SK-N-SH (cell line): ENCODE data around the gene RSKR. TPM values are rescaled to one million over a fixed set of nuclear protein-coding genes. Genes with fewer than 3 reads are reported as not detected.

ENCODE experiments used
- CTCF ChIA-PET: fragments of 300-600, 350-600 bp; formaldehyde crosslinking; extraction: SDS; loops from one replicate; lab custom pipeline; 2021; lab: Yijun Ruan, JAX
- POLR2A ChIA-PET: fragments of 350-600 bp; sonication (Branson Sonifier 250); formaldehyde crosslinking; extraction: SDS; loops from one replicate; lab custom pipeline; 2020; ENCODE audit warnings: antibody characterized with exemption, inconsistent platforms; lab: Yijun Ruan, JAX
- DNase-seq: peaks from one replicate; pipeline ENCODE4 v3.0.0; 2012
- H2AFZ ChIP-seq: fragments of 200-600 bp; sonication (generic); 2 replicates; pipeline ENCODE4 v1.8.1; 2016; ENCODE audit warnings: antibody characterized with exemption, mild to moderate bottlenecking, low read depth
- H3F3A ChIP-seq: fragments of 200-600 bp; sonication (generic); replicated peaks from 2 replicates; pipeline ENCODE3; 2016; ENCODE audit warnings: antibody characterized with exemption, mild to moderate bottlenecking; ENCODE audit not compliant: insufficient read depth
- H3K27ac ChIP-seq, 2 experiments: fragments of 200-500 bp in 1 of 2; fragments of 200-600 bp in 1 of 2; sonication (Bioruptor generic) in 1 of 2; sonication (generic), shearing (Covaris generic) in 1 of 2; 2 replicates each; pipeline versions ENCODE4 v1.5.1 to v1.6.1; 2014 to 2016; ENCODE audit warnings: low read depth in 2 of 2, inconsistent platforms in 1 of 2, low read length in 1 of 2, mild to moderate bottlenecking in 1 of 2, mixed read lengths in 1 of 2
- H3K27me3 ChIP-seq: fragments of 200-600 bp; sonication (generic), shearing (Covaris generic); 2 replicates; pipeline ENCODE4 v1.6.1; 2016; ENCODE audit warnings: mixed run types; ENCODE audit not compliant: insufficient read depth
- H3K36me3 ChIP-seq, 2 experiments: fragments of 200-500 bp in 1 of 2; fragments of 200-600 bp in 1 of 2; sonication (Bioruptor generic) in 1 of 2; sonication (generic) in 1 of 2; replicated peaks in 1 of 2; 2 replicates each; pipeline versions ENCODE3 to v1.5.1; 2014 to 2016; ENCODE audit warnings: low read length in 1 of 2, mild to moderate bottlenecking in 1 of 2; ENCODE audit not compliant: insufficient read depth in 2 of 2, control insufficient read depth in 1 of 2
- H3K4me1 ChIP-seq, 2 experiments: fragments of 200-500 bp in 1 of 2; fragments of 200-600 bp in 1 of 2; sonication (Bioruptor generic) in 1 of 2; sonication (generic), shearing (Covaris generic) in 1 of 2; 2 replicates each; pipeline versions ENCODE4 v1.5.1 to v1.6.1; 2014 to 2016; ENCODE audit warnings: low read depth in 1 of 2, low read length in 1 of 2, mixed run types in 1 of 2; ENCODE audit not compliant: insufficient read depth in 2 of 2, control insufficient read depth in 1 of 2
- H3K4me2 ChIP-seq: fragments of 200-600 bp; sonication (generic), shearing (Covaris generic); 2 replicates; pipeline ENCODE4 v1.6.1; 2017; ENCODE audit warnings: mixed run types
- H3K4me3 ChIP-seq, 2 experiments: fragments of 200-500 bp in 1 of 2; fragments of 200-600 bp in 1 of 2; sonication (Bioruptor generic) in 1 of 2; sonication (generic), shearing (Covaris generic) in 1 of 2; 2 replicates each; pipeline versions ENCODE4 v1.5.1 to v1.8.1; 2014 to 2016; ENCODE audit warnings: low read depth in 2 of 2, inconsistent platforms in 1 of 2, low read length in 1 of 2, mild to moderate bottlenecking in 1 of 2, mixed read lengths in 1 of 2, moderate library complexity in 1 of 2
- H3K79me2 ChIP-seq: fragments of 200-600 bp; sonication (generic); 2 replicates; pipeline ENCODE4 v1.8.1; 2017; ENCODE audit warnings: mild to moderate bottlenecking; ENCODE audit not compliant: insufficient read depth
- H3K9ac ChIP-seq: fragments of 200-600 bp; sonication (generic); 2 replicates; pipeline ENCODE4 v1.6.1; 2017; ENCODE audit warnings: mixed run types
- H3K9me2 ChIP-seq: fragments of 200-600 bp; sonication (generic); 2 replicates; pipeline ENCODE4 v1.6.1; 2017; ENCODE audit warnings: mixed run types
- H3K9me3 ChIP-seq: fragments of 200-600 bp; sonication (generic); 2 replicates; pipeline ENCODE4 v1.6.1; 2017; ENCODE audit warnings: mixed run types, mild to moderate bottlenecking, moderate library complexity
- H4K20me1 ChIP-seq: fragments of 200-600 bp; sonication (generic); 2 replicates; pipeline ENCODE4 v1.6.1; 2017; ENCODE audit warnings: mild to moderate bottlenecking, mixed run types; ENCODE audit not compliant: insufficient read depth
- CHD2 ChIP-seq: fragments of 150-350 bp; IDR thresholded peaks from 2 replicates; pipeline ENCODE4 v1.6.1; 2018; ENCODE audit warnings: low read length; ENCODE audit not compliant: partially characterized antibody
- CTCF ChIP-seq: fragments of 200-600 bp; sonication (generic); IDR thresholded peaks from 2 replicates; pipeline ENCODE4 v1.6.1; 2017; ENCODE audit warnings: antibody characterized with exemption, mild to moderate bottlenecking, moderate library complexity
- ELF1 ChIP-seq: IDR thresholded peaks from 2 replicates; pipeline ENCODE4 v1.4.0; 2012
- EP300 ChIP-seq, 2 experiments: IDR thresholded peaks; 2 replicates each; pipeline versions ENCODE4 v1.4.0 to v1.6.1; 2012; ENCODE audit warnings: borderline replicate concordance in 1 of 2, low read depth in 1 of 2, low read length in 1 of 2
- FOSL2 ChIP-seq: IDR thresholded peaks from 2 replicates; pipeline ENCODE4 v1.4.0; 2012; ENCODE audit warnings: low read depth, mild to moderate bottlenecking, moderate library complexity, borderline replicate concordance
- FOXJ3 ChIP-seq: sonication (generic); formaldehyde crosslinking; IDR thresholded peaks from 2 replicates; pipeline ENCODE4 v1.5.1; 2020; ENCODE audit warnings: mild to moderate bottlenecking, missing genetic modification reagents
- GABPA ChIP-seq: IDR thresholded peaks from 2 replicates; pipeline ENCODE4 v1.4.0; 2012; ENCODE audit warnings: low read depth, mild to moderate bottlenecking
- GATA2 ChIP-seq: sonication (generic); formaldehyde crosslinking; IDR thresholded peaks from 2 replicates; pipeline ENCODE4 v1.5.0; 2020; ENCODE audit warnings: mild to moderate bottlenecking, missing genetic modification reagents
- IRF3 ChIP-seq: fragments of 150-350 bp; IDR thresholded peaks from 2 replicates; pipeline ENCODE4 v1.6.1; 2016; ENCODE audit warnings: mild to moderate bottlenecking, low read depth, low read length
- JUND ChIP-seq: IDR thresholded peaks from 2 replicates; pipeline ENCODE4 v1.4.0; 2012
- MXI1 ChIP-seq: IDR thresholded peaks from 2 replicates; pipeline ENCODE4 v1.6.1; 2012; ENCODE audit warnings: mild to moderate bottlenecking, low read depth, low read length, improper control_type of control experiment
- NFIC ChIP-seq: IDR thresholded peaks from 2 replicates; pipeline ENCODE4 v1.4.0; 2012; ENCODE audit warnings: borderline replicate concordance
- RAD21 ChIP-seq: IDR thresholded peaks from 2 replicates; pipeline ENCODE4 v1.6.1; 2012; ENCODE audit warnings: mild to moderate bottlenecking, low read length
- RCOR1 ChIP-seq: fragments of 150-350 bp; IDR thresholded peaks from 2 replicates; pipeline ENCODE4 v1.6.1; 2017; ENCODE audit warnings: antibody characterized with exemption, low read length
- RFX5 ChIP-seq: IDR thresholded peaks from 2 replicates; pipeline ENCODE4 v1.6.1; 2012; ENCODE audit warnings: mild to moderate bottlenecking, improper control_type of control experiment, low read length
- TAF1 ChIP-seq: IDR thresholded peaks from 2 replicates; pipeline ENCODE4 v1.6.1; 2012; ENCODE audit warnings: low read depth, mild to moderate bottlenecking, low read length, moderate library complexity, borderline replicate concordance
- TCF12 ChIP-seq: IDR thresholded peaks from 2 replicates; pipeline ENCODE4 v1.4.0; 2012
- TEAD4 ChIP-seq: IDR thresholded peaks from 2 replicates; pipeline ENCODE4 v1.4.0; 2012; ENCODE audit warnings: mild to moderate bottlenecking, borderline replicate concordance; ENCODE audit not compliant: insufficient read depth
- USF1 ChIP-seq: IDR thresholded peaks from 2 replicates; pipeline ENCODE4 v1.4.0; 2012; ENCODE audit warnings: low read depth, borderline replicate concordance
- YY1 ChIP-seq: IDR thresholded peaks from 2 replicates; pipeline ENCODE4 v1.4.0; 2012; ENCODE audit warnings: low read depth, mild to moderate bottlenecking
- WGBS: methylation state at CpG from one replicate; pipeline ENCODE4 v1.1.6; 2017; ENCODE audit warnings: low lambda C conversion rate; 5-methylcytosine and 5-hydroxymethylcytosine counted together
- polyA plus RNA-seq, 3 experiments: library from polyadenylated mRNA; depleted of rRNA; stranded (reverse); fragments of >200 nt; gene quantifications; 2 replicates each; pipeline ENCODE4 v1.2.3, GENCODE V29; 2012
- TF ChIP-seq, protein P1 (sequence below): IDR thresholded peaks from 2 replicates; pipeline ENCODE4; 2012
- TF ChIP-seq, protein P2 (sequence below): IDR thresholded peaks from 2 replicates; pipeline ENCODE4 v1.4.0; 2012; ENCODE audit warnings: low read depth, borderline replicate concordance

The RSKR gene
- polyA plus RNA-seq, 1 of the 3 experiments (the other 2 are of a cell fraction), result 7.9 TPM

- no peaks in the 10 kb centered on the region for H3K9me2 ChIP-seq
- POLR2A ChIA-PET, result no interaction called here
- CTCF ChIA-PET, result interaction anchor here (0.6 to 1.3 kb wide), 2 partner anchors 19 to 30 kb away, joined by 3 read pairs; no protein-coding TSS in a partner anchor
- no peak overlapping the region for H3K4me3 ChIP-seq
- TF ChIP-seq IRF3, result no peak
- TF ChIP-seq NFIC, result no peak
- no peak for TF ChIP-seq RCOR1
- H3K36me3 ChIP-seq, result peaks cover 40 to 80% of the 10 kb centered on the region in 2 experiments
- H3K27me3 ChIP-seq, result no peaks in the 10 kb centered on the region
- no peaks in the 10 kb centered on the region for H4K20me1 ChIP-seq
- H3K27ac ChIP-seq, result no peak overlapping the region
- H3F3A ChIP-seq, result peaks cover 19% of the 10 kb centered on the region
- H3K9me3 ChIP-seq, result no peaks in the 10 kb centered on the region
- no CpG with 5 or more reads among the region's 3 CpGs for WGBS
- H3K4me2 ChIP-seq, result no peak overlapping the region
- DNase-seq, result no peak
- H2AFZ ChIP-seq, result no peak overlapping the region
- no peak overlapping the region for H3K9ac ChIP-seq
- no peaks in the 10 kb centered on the region for H3K79me2 ChIP-seq
- peaks cover 0 to 8% of the 10 kb centered on the region in 2 experiments; a peak in 2 of 4 replicates for H3K4me1 ChIP-seq
These were observed 33.0 kb downstream of the RSKR start for GRCh38 chr17:28580959-28581358.

DNA sequence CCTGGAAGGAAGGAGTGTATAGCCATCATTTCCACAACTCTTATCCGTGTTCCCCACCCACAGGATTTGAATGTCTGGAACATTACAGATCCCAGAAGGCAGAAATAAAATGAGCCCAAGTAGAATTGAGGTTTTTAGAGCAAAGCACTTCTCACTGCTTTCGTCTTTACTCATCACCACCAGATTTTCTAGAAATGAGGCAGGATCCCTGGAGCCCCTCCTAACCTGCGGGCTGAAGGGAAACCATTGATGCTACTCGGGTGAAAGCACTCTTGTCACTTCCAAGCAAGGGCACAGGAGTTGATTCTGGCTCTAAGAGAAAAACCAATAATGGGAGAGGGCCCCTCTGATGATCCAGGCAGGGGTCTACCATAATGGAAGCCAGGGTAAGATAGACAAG lies 34.5 kb downstream of the RSKR start:
- Histone ChIP-seq H3F3A (peaks cover 19% of the 10 kb centered on the region), H3K9me3 (no peaks in the 10 kb centered on the region), H4K20me1 (no peaks in the 10 kb centered on the region), H3K9me2 (no peaks in the 10 kb centered on the region), H3K79me2 (no peaks in the 10 kb centered on the region), H3K27ac (no peak overlapping the region), H3K4me1 (peaks cover 0 to 22% of the 10 kb centered on the region in 2 experiments; a peak in 2 of 4 replicates), H3K4me3 (no peak overlapping the region), H3K27me3 (no peaks in the 10 kb centered on the region), H3K4me2 (no peak overlapping the region), H3K9ac (no peak overlapping the region), H2AFZ (no peak overlapping the region), H3K36me3 (peaks cover 28 to 65% of the 10 kb centered on the region in 2 experiments)
- no peak for DNase-seq
- CTCF ChIA-PET, result interaction anchor here (0.9 kb wide), 1 partner anchor 9 kb away, joined by 4 read pairs; no protein-coding TSS in a partner anchor
- 91% methylated on average over 4 of the region's 4 CpGs for WGBS
- POLR2A ChIA-PET, result no interaction called here
- TF ChIP-seq FOSL2 (no peak), TCF12 (no peak), CTCF (no peak), RAD21 (no peak), FOXJ3 (CRISPR knock-in tag) (no peak), USF1 (no peak), JUND (no peak), GABPA (no peak), TEAD4 (no peak), CHD2 (no peak), RFX5 (no peak), MXI1 (no peak), GATA2 (CRISPR knock-in tag) (no peak), TAF1 (no peak), EP300 (IDR thresholded peaks at IDR 0.05; ENCODE audit: borderline replicate concordance in 1 of 2, low read depth in 1 of 2, low read length in 1 of 2) (no peak), ELF1 (no peak), YY1 (no peak)
- TF ChIP-seq, protein P1, sequence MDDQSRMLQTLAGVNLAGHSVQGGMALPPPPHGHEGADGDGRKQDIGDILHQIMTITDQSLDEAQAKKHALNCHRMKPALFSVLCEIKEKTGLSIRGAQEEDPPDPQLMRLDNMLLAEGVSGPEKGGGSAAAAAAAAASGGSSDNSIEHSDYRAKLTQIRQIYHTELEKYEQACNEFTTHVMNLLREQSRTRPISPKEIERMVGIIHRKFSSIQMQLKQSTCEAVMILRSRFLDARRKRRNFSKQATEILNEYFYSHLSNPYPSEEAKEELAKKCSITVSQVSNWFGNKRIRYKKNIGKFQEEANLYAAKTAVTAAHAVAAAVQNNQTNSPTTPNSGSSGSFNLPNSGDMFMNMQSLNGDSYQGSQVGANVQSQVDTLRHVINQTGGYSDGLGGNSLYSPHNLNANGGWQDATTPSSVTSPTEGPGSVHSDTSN, result no peak
- TF ChIP-seq, protein P2, sequence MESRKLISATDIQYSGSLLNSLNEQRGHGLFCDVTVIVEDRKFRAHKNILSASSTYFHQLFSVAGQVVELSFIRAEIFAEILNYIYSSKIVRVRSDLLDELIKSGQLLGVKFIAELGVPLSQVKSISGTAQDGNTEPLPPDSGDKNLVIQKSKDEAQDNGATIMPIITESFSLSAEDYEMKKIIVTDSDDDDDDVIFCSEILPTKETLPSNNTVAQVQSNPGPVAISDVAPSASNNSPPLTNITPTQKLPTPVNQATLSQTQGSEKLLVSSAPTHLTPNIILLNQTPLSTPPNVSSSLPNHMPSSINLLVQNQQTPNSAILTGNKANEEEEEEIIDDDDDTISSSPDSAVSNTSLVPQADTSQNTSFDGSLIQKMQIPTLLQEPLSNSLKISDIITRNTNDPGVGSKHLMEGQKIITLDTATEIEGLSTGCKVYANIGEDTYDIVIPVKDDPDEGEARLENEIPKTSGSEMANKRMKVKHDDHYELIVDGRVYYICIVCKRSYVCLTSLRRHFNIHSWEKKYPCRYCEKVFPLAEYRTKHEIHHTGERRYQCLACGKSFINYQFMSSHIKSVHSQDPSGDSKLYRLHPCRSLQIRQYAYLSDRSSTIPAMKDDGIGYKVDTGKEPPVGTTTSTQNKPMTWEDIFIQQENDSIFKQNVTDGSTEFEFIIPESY, result no peak
